C4-2B (cell line): ENCODE results near the gene NDUFAF5.
"Not testable (repeated sequence)": the region's sequence is repeated elsewhere in the genome, so short reads cannot be mapped to it uniquely, and the experiment has no call there.

Experiments
- CTCF ChIP-seq: fragments of 450-650 bp; conservative IDR thresholded peaks from 2 replicates; pipeline ENCODE4 v1.5.1; 2017; ENCODE audit warnings: mild to moderate bottlenecking
- ZFX ChIP-seq: fragments of 450-650 bp; IDR thresholded peaks from 2 replicates; pipeline ENCODE4 v1.6.1; 2017

- TF ChIP-seq CTCF, ZFX: not testable (repeated sequence)
Measured at GRCh38 chr20:13738187-13738586, 46.6 kb upstream of the NDUFAF5 start.
